HEK293T (cell line): Measurements from ENCODE around the gene ACOXL.

ENCODE experiments used
- ARNT ChIP-seq: fragments of 450-650 bp; IDR thresholded peaks from 2 replicates; pipeline ENCODE4 v1.6.1; 2017; ENCODE audit warnings: mild to moderate bottlenecking
- BHLHE40 ChIP-seq: fragments of 450-650 bp; IDR thresholded peaks from 2 replicates; pipeline ENCODE4 v1.6.1; 2016; ENCODE audit warnings: mild to moderate bottlenecking, moderate library complexity, borderline replicate concordance
- ELF4 ChIP-seq: fragments of 450-650 bp; IDR thresholded peaks from 2 replicates; pipeline ENCODE4 v1.6.1; 2017; ENCODE audit warnings: antibody characterized with exemption
- FOXM1 ChIP-seq: fragments of 450-650 bp; IDR thresholded peaks from 2 replicates; pipeline ENCODE4 v1.6.1; 2017; ENCODE audit warnings: mild to moderate bottlenecking, borderline replicate concordance
- HDGF ChIP-seq: fragments of 450-650 bp; IDR thresholded peaks from 2 replicates; pipeline ENCODE4 v1.6.1; 2017; ENCODE audit warnings: antibody characterized with exemption, borderline replicate concordance
- L3MBTL2 ChIP-seq: fragments of 450-650 bp; conservative IDR thresholded peaks from 2 replicates; pipeline ENCODE4 v1.6.1; 2016; ENCODE audit warnings: mild to moderate bottlenecking
- LEF1 ChIP-seq: fragments of 450-650 bp; IDR thresholded peaks from 2 replicates; pipeline ENCODE4 v1.6.1; 2017; ENCODE audit warnings: mild to moderate bottlenecking, borderline replicate concordance
- SP1 ChIP-seq: fragments of 450-650 bp; IDR thresholded peaks from 2 replicates; pipeline ENCODE4 v1.6.1; 2017
- TARDBP ChIP-seq: fragments of 450-650 bp; IDR thresholded peaks from 2 replicates; pipeline ENCODE4 v1.6.1; 2016
- ZNF384 ChIP-seq: fragments of 450-650 bp; IDR thresholded peaks from 2 replicates; pipeline ENCODE4 v1.6.1; 2016

DNA sequence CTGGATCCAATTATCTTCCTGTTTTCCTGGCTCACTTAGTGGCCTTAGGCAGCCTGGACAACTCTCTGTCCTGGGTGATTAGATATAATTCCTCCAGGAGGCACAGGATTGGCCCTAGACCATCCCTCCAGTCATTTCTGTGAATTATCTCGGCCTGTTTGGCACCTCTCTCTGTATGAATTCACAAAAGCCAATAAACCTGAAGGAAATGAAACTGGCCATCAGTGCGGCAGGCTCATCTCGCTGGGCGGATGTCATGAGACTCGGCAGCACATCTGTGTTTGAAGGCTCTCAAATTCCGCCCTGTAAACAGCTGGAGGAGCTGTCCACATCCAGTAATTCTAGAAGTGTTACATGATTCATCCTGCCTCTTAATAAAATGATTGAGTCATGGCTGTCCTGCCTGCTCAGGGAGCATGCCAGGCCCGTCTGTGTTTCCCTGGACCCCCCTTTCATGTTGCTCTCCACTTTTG is 38.6 kb downstream of the ACOXL start:
- TF ChIP-seq TARDBP = no peak
- no peak for TF ChIP-seq SP1
- TF ChIP-seq BHLHE40 = no peak
- no peak for TF ChIP-seq L3MBTL2
- no peak for TF ChIP-seq HDGF
- TF ChIP-seq FOXM1 = no peak
- TF ChIP-seq ARNT = no peak
- TF ChIP-seq ZNF384 = no peak
- no peak for TF ChIP-seq LEF1
- no peak for TF ChIP-seq ELF4
